Fibroblast of skin of scalp (primary cell): ENCODE measurements around the gene C19orf73. TPM values are rescaled to one million over a fixed set of nuclear protein-coding genes. Genes with fewer than 3 reads are reported as not detected.

Experiments
- DNase-seq: peaks from one replicate; pipeline ENCODE4 v3.0.0-alpha.2; 2013
- polyA plus RNA-seq, 2 experiments: library from polyadenylated mRNA; unstranded; fragments of 120-200 nt; gene quantifications; one replicate each; pipeline ENCODE4 v1.2.1, GENCODE V29; 2013; ENCODE audit not compliant: insufficient read length in 2 of 2

The C19orf73 gene
- 1.5 TPM for polyA plus RNA-seq (2013, experiment 1 of 2; ENCODE audit: insufficient read length)
- 1.0 TPM for polyA plus RNA-seq (2013, experiment 2 of 2; ENCODE audit: insufficient read length)

- DNase-seq, result peak; percentile 96
These were observed at the start of gene C19orf73 for GRCh38 chr19:49118565-49119410. Gene C19orf73 (minus strand): TSS chr19:49119143. CDS start chr19:49119022, 121 bp downstream.

GRCh38 chr19:49168421-49168820 is 49.5 kb upstream of the C19orf73 start:
- DNase-seq, result no peak

GRCh38 chr19:49167857-49168409 is 49.0 kb upstream of the C19orf73 start:
- DNase-seq, result no peak

- no peak for DNase-seq
These were observed 46.9 kb upstream of the C19orf73 start for GRCh38 chr19:49165865-49166301.

GRCh38 chr19:49165111-49165750 is 46.3 kb upstream of the C19orf73 start:
- peak; percentile 18 for DNase-seq

- DNase-seq, result no peak
These were observed 43.0 kb upstream of the C19orf73 start for GRCh38 chr19:49161987-49162386.

- no peak for DNase-seq
These were observed 41.7 kb upstream of the C19orf73 start for GRCh38 chr19:49160450-49161189.

- DNase-seq, result peak; percentile 84
These were observed 38.7 kb upstream of the C19orf73 start, which contains the start of gene TRPM4 for GRCh38 chr19:49157445-49158224. Gene TRPM4 (plus strand): TSS chr19:49157792. CDS start chr19:49157867, 75 bp downstream.

- DNase-seq, result no peak
These were observed 36.9 kb upstream of the C19orf73 start for GRCh38 chr19:49155820-49156346.

- DNase-seq, result no peak
These were observed 36.3 kb upstream of the C19orf73 start, which contains the start of gene HRC for GRCh38 chr19:49155005-49155819. Gene HRC (minus strand): TSS chr19:49155396. CDS start chr19:49155237, 159 bp downstream.

GRCh38 chr19:49154279-49154678 is 35.3 kb upstream of the C19orf73 start:
- DNase-seq, result no peak

- no peak for DNase-seq
These were observed 34.3 kb upstream of the C19orf73 start for GRCh38 chr19:49153167-49153809.

- DNase-seq, result no peak
These were observed 33.2 kb upstream of the C19orf73 start for GRCh38 chr19:49152119-49152550.

GRCh38 chr19:49151267-49152118 is 32.5 kb upstream of the C19orf73 start:
- DNase-seq, result peak; percentile 29

GRCh38 chr19:49150944-49151243 is 32.0 kb upstream of the C19orf73 start:
- no peak for DNase-seq

- DNase-seq, result peak; percentile 87
These were observed 31.4 kb upstream of the C19orf73 start for GRCh38 chr19:49150106-49150943.

- peak; percentile 93 for DNase-seq
These were observed 30.7 kb upstream of the C19orf73 start for GRCh38 chr19:49149652-49150105.
